Skeletal muscle tissue (tissue), 4 donors: ENCODE measurements around the gene SSBP2. TPM values are rescaled to one million over a fixed set of nuclear protein-coding genes. Genes with fewer than 3 reads are reported as not detected.

Source experiments
- H3K27ac ChIP-seq: one replicate; pipeline ENCODE4 v1.7.0; 2013; ENCODE audit warnings: mild to moderate bottlenecking, low read depth, low read length, inconsistent platforms
- H3K27me3 ChIP-seq, 3 donors: one replicate each; pipeline ENCODE4 v1.7.0; 2013; ENCODE audit warnings: low read length in 3 of 3; ENCODE audit not compliant: control insufficient read depth in 3 of 3, insufficient read depth in 3 of 3
- H3K36me3 ChIP-seq, 3 donors: one replicate each; pipeline ENCODE4 v1.7.0; 2013; ENCODE audit warnings: low read length in 3 of 3; ENCODE audit not compliant: control insufficient read depth in 3 of 3, insufficient read depth in 3 of 3
- H3K4me1 ChIP-seq, 3 donors: one replicate each; pipeline ENCODE4 v1.7.0; 2013; ENCODE audit warnings: low read length in 3 of 3, mild to moderate bottlenecking in 3 of 3; ENCODE audit not compliant: control insufficient read depth in 3 of 3, insufficient read depth in 3 of 3
- H3K4me3 ChIP-seq, 3 donors: one replicate each; pipeline ENCODE4 v1.7.0; 2013; ENCODE audit warnings: low read length in 3 of 3
- H3K9ac ChIP-seq, 3 donors: one replicate each; pipeline ENCODE4 v1.7.0; 2013; ENCODE audit warnings: low read length in 3 of 3, mild to moderate bottlenecking in 3 of 3, moderate library complexity in 2 of 3, low read depth in 1 of 3
- H3K9me3 ChIP-seq, 3 donors: one replicate each; pipeline ENCODE4 v1.7.0; 2013; ENCODE audit warnings: low read length in 3 of 3; ENCODE audit not compliant: control insufficient read depth in 3 of 3
- total RNA-seq: library from RNA; depleted of rRNA; stranded (reverse); fragments of >200 nt; gene quantifications from one replicate; pipeline ENCODE4 v1.2.3, GENCODE V29; 2014
- donor health status: Osteomylitis.

SSBP2 gene
- total RNA-seq, 1 donor from 2014 or later, result 44.4 TPM

DNA sequence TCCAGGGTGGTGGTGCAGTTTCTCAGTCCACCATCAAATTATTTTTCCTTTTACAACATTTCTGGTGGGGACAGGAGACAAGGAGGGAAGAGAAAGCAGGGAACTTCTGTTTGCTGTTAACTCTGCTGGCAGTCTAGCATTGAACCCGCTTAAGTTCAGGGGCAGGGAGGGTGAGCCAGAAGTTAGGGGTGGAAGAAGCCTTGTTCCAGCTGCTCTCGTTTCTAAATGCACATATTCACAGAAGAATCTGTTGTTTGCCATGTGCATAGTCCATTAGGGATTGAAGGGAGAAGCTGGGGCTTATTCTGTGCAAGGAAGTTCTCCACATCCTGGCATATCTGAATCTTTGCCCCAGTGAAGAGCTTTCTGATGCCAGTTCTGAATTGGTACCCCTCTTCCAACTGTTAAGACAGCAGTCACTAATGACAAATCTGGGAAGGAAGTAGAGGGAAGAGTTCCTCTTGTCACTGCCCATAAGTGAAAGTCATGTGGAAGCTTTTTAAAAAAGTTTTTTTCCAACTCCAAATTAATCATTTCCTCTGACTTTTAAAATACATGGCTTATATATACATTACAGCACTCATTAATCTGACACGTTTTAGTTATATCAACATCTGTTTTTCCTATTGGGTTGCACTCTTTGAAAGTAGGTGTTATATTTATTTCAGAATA lies 324.4 kb downstream of the SSBP2 start:
- Histone ChIP-seq H3K27me3 (no peaks in the 10 kb centered on the region), H3K4me3 (no peak overlapping the region), H3K27ac (no peak overlapping the region), H3K9me3 (no peaks in the 10 kb centered on the region), H3K36me3 (no peaks in the 10 kb centered on the region), H3K9ac (no peak overlapping the region), H3K4me1 (peaks cover 6 to 9% (median 7%) of the 10 kb centered on the region in 3 donors)

DNA sequence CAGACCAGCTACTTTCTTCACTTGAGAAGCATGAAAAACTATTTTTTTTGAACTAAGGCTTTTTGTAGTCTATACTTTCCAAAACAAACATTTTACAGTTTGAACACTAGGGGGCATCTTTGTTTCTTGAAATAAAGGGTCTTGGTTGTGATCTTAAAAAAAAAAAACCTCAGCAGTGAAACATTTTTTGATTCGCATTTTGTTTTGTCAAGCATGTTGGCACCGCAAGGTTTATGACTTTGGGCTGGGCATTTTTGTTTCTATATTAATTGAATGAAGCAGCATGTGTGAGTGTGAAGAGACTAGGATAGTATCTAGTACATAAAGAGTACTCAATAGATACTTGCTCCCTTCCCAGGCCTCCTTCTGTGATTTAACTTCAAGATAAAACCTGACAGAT lies 325.3 kb downstream of the SSBP2 start:
- H3K9ac ChIP-seq, result no peak overlapping the region
- no peaks in the 10 kb centered on the region for H3K27me3 ChIP-seq
- peaks cover 6 to 9% (median 7%) of the 10 kb centered on the region in 3 donors for H3K4me1 ChIP-seq
- no peak overlapping the region for H3K4me3 ChIP-seq
- H3K27ac ChIP-seq, result no peak overlapping the region
- no peaks in the 10 kb centered on the region for H3K36me3 ChIP-seq
- H3K9me3 ChIP-seq, result no peaks in the 10 kb centered on the region

DNA sequence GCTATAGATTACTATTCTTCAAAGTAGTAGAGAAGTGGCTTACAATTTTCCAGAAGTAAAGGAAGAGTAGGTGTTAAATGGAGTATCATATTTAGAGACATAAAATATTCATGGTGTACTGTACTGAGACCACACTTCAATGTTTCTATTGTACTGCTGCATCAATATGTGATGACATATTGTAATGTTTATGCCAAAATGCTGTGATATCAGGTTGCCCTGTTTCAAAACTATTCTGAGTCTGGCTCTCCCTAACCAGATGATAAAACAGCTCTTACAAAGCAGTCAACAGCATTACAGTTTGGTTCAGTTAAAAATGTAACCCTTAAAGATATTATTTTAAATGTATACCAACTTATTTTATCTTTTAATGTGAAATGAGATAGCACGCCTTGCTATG lies 326.2 kb downstream of the SSBP2 start:
- no peak overlapping the region for H3K4me3 ChIP-seq
- peak overlapping the region in 1 of 3 donors; percentile 7 for H3K9ac ChIP-seq
- no peaks in the 10 kb centered on the region for H3K27me3 ChIP-seq
- H3K4me1 ChIP-seq, result peaks cover 6 to 9% (median 7%) of the 10 kb centered on the region in 3 donors
- H3K9me3 ChIP-seq, result no peaks in the 10 kb centered on the region
- no peak overlapping the region for H3K27ac ChIP-seq
- H3K36me3 ChIP-seq, result peaks cover 4 to 7% (median 4%) of the 10 kb centered on the region in 3 donors

DNA sequence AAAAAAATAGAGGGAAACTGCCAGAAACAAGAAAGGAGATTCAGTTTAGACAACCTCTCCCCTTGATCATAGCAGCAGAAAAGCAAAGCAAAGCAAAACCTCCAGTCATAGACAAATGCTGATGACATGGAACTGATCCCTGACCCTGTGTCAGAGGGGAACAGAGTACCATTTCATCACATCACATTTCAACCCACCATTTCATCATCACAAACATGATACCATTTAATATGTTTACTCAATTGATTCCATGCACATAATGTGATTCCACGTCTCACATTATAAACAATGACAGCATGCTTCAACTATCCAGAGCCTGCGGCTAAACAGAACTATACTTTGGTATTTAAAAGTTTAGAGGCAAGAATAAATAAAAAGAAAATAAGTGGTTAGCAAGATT lies 328.2 kb downstream of the SSBP2 start:
- Histone ChIP-seq H3K27ac (no peak overlapping the region), H3K36me3 (peaks cover 6 to 15% (median 8%) of the 10 kb centered on the region in 3 donors), H3K9ac (no peak overlapping the region), H3K9me3 (no peaks in the 10 kb centered on the region), H3K27me3 (no peaks in the 10 kb centered on the region), H3K4me3 (no peak overlapping the region), H3K4me1 (peaks cover 6 to 9% (median 7%) of the 10 kb centered on the region in 3 donors)

DNA sequence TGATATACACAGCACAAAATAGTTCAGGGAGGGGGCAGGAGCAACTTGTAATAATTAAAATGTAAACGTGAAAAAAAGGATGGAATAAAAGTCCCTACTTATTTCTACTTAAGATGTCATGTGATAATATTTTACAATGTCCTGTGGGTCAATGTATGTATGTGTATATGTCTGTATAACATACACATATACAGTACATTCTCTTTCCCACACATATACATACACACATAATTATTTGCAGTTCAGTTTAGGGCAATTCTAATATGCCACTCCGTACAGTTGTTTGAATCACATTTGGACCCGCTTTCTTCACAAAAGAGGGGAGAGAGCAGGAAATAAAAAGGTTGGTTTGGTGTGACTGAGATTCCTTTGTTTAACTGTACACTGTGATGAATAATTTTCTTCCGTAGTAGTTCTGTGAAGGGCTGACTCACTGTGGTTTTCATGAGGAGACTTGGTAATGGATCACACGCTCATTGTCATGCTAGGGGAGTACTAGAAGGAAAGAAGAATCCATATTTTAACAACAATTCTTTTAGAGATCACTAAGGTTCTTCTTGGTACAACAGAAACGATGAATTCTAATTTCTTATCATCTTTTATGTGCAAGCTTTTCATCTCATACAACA lies 330.7 kb downstream of the SSBP2 start:
- peaks cover 6 to 15% (median 8%) of the 10 kb centered on the region in 3 donors for H3K36me3 ChIP-seq
- H3K27ac ChIP-seq, result no peak overlapping the region
- H3K9me3 ChIP-seq, result no peaks in the 10 kb centered on the region
- peaks cover 0 to 4% (median 2%) of the 10 kb centered on the region in 3 donors for H3K4me1 ChIP-seq
- H3K4me3 ChIP-seq, result no peak overlapping the region
- H3K9ac ChIP-seq, result no peak overlapping the region
- no peaks in the 10 kb centered on the region for H3K27me3 ChIP-seq

DNA sequence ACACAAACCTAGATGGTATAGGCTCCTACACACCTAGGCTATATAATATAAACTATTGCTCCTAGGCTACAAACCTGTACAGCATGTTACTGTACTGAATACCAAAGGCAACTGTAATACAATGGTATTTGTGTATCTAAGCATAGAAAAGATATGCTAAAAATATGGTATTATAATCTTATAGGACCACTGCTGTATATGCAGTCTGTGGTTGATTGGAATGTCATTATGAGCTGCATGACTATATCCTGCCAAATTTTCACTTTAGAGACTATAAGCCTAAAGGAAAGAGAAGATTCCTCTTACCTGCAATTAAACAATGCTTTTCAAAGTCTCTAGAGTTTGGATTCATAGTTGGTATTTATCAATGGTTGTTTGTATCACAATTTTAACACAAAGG lies 332.3 kb downstream of the SSBP2 start:
- no peak overlapping the region for H3K4me3 ChIP-seq
- no peak overlapping the region for H3K27ac ChIP-seq
- no peaks in the 10 kb centered on the region for H3K27me3 ChIP-seq
- no peaks in the 10 kb centered on the region for H3K9me3 ChIP-seq
- H3K9ac ChIP-seq, result no peak overlapping the region
- peaks cover 6 to 15% (median 8%) of the 10 kb centered on the region in 3 donors for H3K36me3 ChIP-seq
- no peaks in the 10 kb centered on the region for H3K4me1 ChIP-seq

DNA sequence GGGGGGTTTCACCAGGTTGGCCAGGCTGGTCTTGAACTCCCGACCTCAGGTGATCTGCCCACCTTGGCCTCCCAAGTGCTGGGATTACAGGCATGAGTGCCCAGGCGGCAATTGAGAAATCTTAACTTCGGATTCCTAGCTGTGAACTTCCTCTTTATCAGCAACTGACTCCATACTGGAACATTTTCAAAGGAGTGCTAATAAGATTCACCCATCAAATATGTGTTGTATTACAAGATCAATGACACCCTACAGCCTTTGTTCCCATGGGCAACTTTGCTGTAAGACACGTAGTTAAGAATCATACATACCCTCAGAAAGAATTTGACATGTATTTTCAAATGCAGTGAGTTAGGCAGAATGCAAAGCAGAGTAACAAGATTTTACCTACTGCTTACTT lies 333.8 kb downstream of the SSBP2 start:
- Histone ChIP-seq H3K9me3 (no peaks in the 10 kb centered on the region), H3K27me3 (no peaks in the 10 kb centered on the region), H3K4me3 (no peak overlapping the region), H3K36me3 (peaks cover 6 to 15% (median 8%) of the 10 kb centered on the region in 3 donors), H3K27ac (no peak overlapping the region), H3K9ac (no peak overlapping the region), H3K4me1 (no peaks in the 10 kb centered on the region)

DNA sequence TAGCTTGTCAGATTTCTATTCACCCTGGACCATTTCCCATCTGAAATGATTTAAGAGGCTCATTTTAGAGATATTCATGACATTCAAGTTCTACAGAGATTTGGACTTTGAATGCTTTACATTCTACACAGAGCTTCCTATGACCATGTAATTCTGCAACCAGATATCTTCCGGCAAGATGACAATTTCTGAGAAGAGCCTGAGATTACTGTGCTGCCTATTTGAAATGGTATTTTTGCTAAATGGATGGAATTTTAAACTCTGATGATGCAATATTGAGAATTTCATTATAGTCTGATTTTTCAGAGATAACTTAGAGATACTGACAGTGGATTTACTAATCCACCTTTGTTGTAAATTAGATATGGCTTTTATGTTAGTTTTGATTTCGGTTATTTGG lies 341.0 kb downstream of the SSBP2 start:
- H3K36me3 ChIP-seq, result no peaks in the 10 kb centered on the region
- no peak overlapping the region for H3K4me3 ChIP-seq
- H3K9ac ChIP-seq, result no peak overlapping the region
- no peaks in the 10 kb centered on the region for H3K9me3 ChIP-seq
- H3K27me3 ChIP-seq, result no peaks in the 10 kb centered on the region
- H3K27ac ChIP-seq, result no peak overlapping the region
- H3K4me1 ChIP-seq, result no peaks in the 10 kb centered on the region

DNA sequence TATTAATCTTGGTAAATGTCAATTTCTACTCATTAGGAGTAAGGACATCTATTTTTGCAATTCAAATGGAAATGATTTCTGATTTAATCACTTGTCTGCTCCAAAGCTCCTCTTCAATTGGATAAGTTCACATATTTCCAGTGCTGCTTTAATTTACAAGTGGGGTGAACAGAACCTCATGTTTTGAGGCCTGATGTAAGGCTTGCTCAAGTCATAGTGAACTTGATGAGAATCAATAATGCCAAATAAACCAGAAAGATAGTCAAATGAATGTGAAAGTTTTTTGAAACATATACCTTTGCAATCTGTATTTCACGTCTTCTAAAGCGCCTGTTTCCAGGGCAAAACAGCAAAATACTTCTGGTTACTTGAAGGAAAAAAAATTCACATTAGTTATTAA lies 341.5 kb downstream of the SSBP2 start:
- no peaks in the 10 kb centered on the region for H3K27me3 ChIP-seq
- H3K27ac ChIP-seq, result no peak overlapping the region
- no peaks in the 10 kb centered on the region for H3K4me1 ChIP-seq
- H3K9ac ChIP-seq, result no peak overlapping the region
- no peak overlapping the region for H3K4me3 ChIP-seq
- no peaks in the 10 kb centered on the region for H3K36me3 ChIP-seq
- H3K9me3 ChIP-seq, result no peaks in the 10 kb centered on the region

DNA sequence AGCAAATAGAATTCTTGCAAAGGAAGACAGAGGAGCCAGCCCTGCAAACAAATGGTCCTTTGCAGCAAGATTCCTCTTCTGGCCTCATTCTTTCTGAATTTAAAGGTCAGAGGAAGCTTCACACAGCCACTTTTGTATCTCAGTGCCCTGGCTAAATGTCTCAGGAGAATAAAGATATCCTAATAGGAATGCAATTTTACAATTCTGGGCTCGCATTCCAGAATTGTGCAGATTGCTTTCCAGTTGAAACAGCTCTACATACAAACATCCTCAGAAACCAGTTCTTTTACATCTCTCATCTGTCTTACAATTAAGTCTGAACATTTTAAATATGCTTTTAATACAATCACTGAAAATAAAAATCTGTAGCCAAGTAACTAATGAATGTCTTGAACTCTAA lies 342.4 kb downstream of the SSBP2 start:
- Histone ChIP-seq H3K9me3 (no peaks in the 10 kb centered on the region), H3K36me3 (no peaks in the 10 kb centered on the region), H3K4me1 (no peaks in the 10 kb centered on the region), H3K27ac (no peak overlapping the region), H3K4me3 (no peak overlapping the region), H3K9ac (no peak overlapping the region), H3K27me3 (no peaks in the 10 kb centered on the region)
